Measurements from ENCODE around the gene SORCS2. TPM values are rescaled to one million over a fixed set of nuclear protein-coding genes. Genes with fewer than 3 reads are reported as not detected.

The SORCS2 gene
- total and polyA plus RNA-seq, 2 experiments from 2014 or later = 0.38 to 1.4 TPM

DNA sequence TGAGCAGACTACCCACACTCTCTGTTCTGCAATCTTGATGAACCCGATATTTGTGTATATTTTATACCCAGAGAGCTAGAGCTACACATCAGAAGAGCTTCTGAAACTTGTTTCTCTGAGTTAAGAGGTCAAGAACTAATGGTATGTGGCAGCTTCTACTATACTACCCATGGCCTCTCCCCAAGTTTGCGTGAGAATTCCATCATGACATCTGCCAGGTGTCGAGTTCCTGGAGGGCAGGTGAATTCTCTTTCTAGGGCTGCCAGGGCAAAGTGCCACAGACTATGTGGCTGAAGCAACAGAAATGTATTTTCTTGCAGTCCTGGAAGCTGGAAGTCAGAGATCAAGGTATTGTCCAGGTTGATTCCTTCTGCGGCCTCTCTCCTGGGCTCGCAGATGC lies 4.4 kb downstream of the SORCS2 start:
- Histone ChIP-seq H3K36me3 (ENCODE audit: low read depth) (no peaks in the 10 kb centered on the region), H3K9me2 (ENCODE audit: insufficient read depth) (no peaks in the 10 kb centered on the region), H3K4me2 (ENCODE audit: unreplicated experiment) (no peak overlapping the region), H3K79me2 (ENCODE audit: insufficient read depth) (no peaks in the 10 kb centered on the region), H3K9ac (no peak overlapping the region), H4K20me1 (ENCODE audit: insufficient read depth) (no peaks in the 10 kb centered on the region), H3K4me1 (ENCODE audit: insufficient read depth) (peaks cover 10% of the 10 kb centered on the region), H3K9me3 (ENCODE audit: low read depth) (no peaks in the 10 kb centered on the region), H3F3A (ENCODE audit: insufficient read depth) (0 out of 2 replicates have a peak, but pooled peaks cover 2% of the 10 kb centered on the region), H3K27me3 (replicated peaks; ENCODE audit: insufficient read depth) (peaks cover 7% of the 10 kb centered on the region), H3K4me3 (no peak overlapping the region), H2AFZ (no peak overlapping the region), H3K27ac (no peak overlapping the region)
- no peak for DNase-seq
- TF ChIP-seq EZH2phosphoT487 (IDR thresholded peaks at IDR 0.05; ENCODE audit: insufficient read depth, low read depth) = no peak
- no peak for TF ChIP-seq EZH2 (IDR thresholded peaks at IDR 0.05; ENCODE audit: insufficient read depth, poor library complexity, severe bottlenecking)
- WGBS, 2 experiments (ENCODE audit: low coverage in 1 of 2, low lambda C conversion rate in 2 of 2, missing lambda C conversion rate in 2 of 2) = 90 to 95% methylated on average over 5 of the region's 5 CpGs
- in situ Hi-C loops (cut with MboI) = loop anchor here (10.0 to 25.0 kb wide), 2 partner anchors 98 to 516 kb away; no protein-coding TSS in a partner anchor

DNA sequence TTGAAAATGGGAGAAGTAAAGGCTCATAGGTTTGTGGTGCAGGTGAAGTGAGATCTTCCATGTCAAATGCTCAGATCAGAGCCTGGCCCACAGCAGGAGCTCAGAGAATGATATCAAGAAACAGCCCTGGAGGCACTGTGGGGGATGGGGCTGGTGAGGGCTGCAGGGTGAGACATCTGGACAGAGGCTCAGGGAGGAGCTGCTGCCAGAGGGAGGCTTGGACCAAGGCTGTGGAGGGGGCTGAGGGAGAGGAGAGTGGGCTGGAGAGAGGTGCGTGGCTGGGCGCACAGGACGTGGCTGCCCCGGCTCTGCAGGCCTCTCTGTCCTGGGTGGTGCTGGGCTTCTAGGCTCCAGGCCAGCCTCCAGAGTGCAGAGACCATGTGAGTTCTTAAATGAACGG lies 5.6 kb downstream of the SORCS2 start:
- Histone ChIP-seq H3K9me2 (ENCODE audit: insufficient read depth) (no peaks in the 10 kb centered on the region), H3K79me2 (ENCODE audit: insufficient read depth) (no peaks in the 10 kb centered on the region), H3K9me3 (ENCODE audit: low read depth) (no peaks in the 10 kb centered on the region), H3K36me3 (ENCODE audit: low read depth) (no peaks in the 10 kb centered on the region), H3K27me3 (replicated peaks; ENCODE audit: insufficient read depth) (peaks cover 7% of the 10 kb centered on the region), H3F3A (ENCODE audit: insufficient read depth) (0 out of 2 replicates have a peak, but pooled peaks cover 8% of the 10 kb centered on the region), H3K4me2 (ENCODE audit: unreplicated experiment) (no peak overlapping the region), H3K4me3 (no peak overlapping the region), H3K9ac (no peak overlapping the region), H2AFZ (no peak overlapping the region), H4K20me1 (ENCODE audit: insufficient read depth) (no peaks in the 10 kb centered on the region), H3K27ac (no peak overlapping the region), H3K4me1 (ENCODE audit: insufficient read depth) (peaks cover 21% of the 10 kb centered on the region)
- TF ChIP-seq EZH2 (IDR thresholded peaks at IDR 0.05; ENCODE audit: insufficient read depth, poor library complexity, severe bottlenecking) (no peak), EZH2phosphoT487 (IDR thresholded peaks at IDR 0.05; ENCODE audit: insufficient read depth, low read depth) (no peak)
- in situ Hi-C loops (cut with MboI) = loop anchor here (10.0 to 25.0 kb wide), 2 partner anchors 97 to 514 kb away; no protein-coding TSS in a partner anchor
- WGBS, 2 experiments (ENCODE audit: low coverage in 1 of 2, low lambda C conversion rate in 2 of 2, missing lambda C conversion rate in 2 of 2) = 91% methylated on average over 5 of the region's 5 CpGs
- peak; percentile 20 for DNase-seq

DNA sequence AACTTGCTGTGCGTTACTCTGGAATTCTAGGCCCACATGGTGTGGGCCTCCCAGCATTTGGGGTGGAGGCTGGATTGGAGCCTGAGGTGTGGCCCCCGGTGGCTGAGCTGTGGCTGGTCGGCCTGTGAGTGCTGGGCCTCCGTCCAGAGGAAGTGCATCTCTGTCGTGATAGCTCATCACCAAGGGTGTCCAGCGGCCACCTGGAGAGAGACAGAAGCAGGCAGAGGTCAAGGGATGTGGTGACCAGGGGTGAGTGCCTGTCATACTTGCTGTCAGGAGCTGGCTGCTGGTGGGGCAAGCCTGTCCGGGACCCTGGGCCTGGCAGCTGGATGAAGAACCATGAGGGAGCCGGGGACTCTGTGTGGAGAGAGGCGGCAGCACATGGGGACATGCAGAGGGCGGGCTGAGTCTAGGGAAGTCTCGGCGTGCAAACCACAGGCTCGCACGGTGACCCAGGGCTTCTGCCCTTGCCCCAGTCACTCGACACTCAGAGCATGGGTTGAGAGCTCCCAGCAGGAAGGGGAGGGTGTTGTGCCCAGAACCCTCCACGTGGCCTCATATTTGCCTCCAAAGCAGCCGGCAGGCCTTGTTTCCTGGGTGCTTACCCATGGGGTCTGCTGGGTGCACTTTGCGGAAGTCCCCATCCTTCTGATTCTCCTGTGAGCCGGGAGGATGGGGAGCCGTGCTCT lies 6.2 kb downstream of the SORCS2 start:
- no peaks in the 10 kb centered on the region for H3K9me3 ChIP-seq (ENCODE audit: low read depth)
- 0 out of 2 replicates have a peak, but pooled peaks cover 8% of the 10 kb centered on the region for H3F3A ChIP-seq (ENCODE audit: insufficient read depth)
- no peaks in the 10 kb centered on the region for H3K36me3 ChIP-seq (ENCODE audit: low read depth)
- WGBS, 2 experiments (ENCODE audit: low coverage in 1 of 2, low lambda C conversion rate in 2 of 2, missing lambda C conversion rate in 2 of 2) = 88 to 91% methylated on average over 19 to 20 of the region's 20 CpGs
- H3K4me3 ChIP-seq = no peak overlapping the region
- in situ Hi-C loops (cut with MboI) = loop anchor here (10.0 to 25.0 kb wide), 2 partner anchors 96 to 514 kb away; no protein-coding TSS in a partner anchor
- no peaks in the 10 kb centered on the region for H3K79me2 ChIP-seq (ENCODE audit: insufficient read depth)
- DNase-seq = no peak
- H3K4me2 ChIP-seq (ENCODE audit: unreplicated experiment) = no peak overlapping the region
- no peak overlapping the region for H3K9ac ChIP-seq
- no peak overlapping the region for H2AFZ ChIP-seq
- no peaks in the 10 kb centered on the region for H3K9me2 ChIP-seq (ENCODE audit: insufficient read depth)
- no peaks in the 10 kb centered on the region for H4K20me1 ChIP-seq (ENCODE audit: insufficient read depth)
- peaks cover 16% of the 10 kb centered on the region for H3K4me1 ChIP-seq (ENCODE audit: insufficient read depth)
- H3K27ac ChIP-seq = no peak overlapping the region
- no peaks in the 10 kb centered on the region; the same call in 1 of the 2 replicates for H3K27me3 ChIP-seq (replicated peaks; ENCODE audit: insufficient read depth)
- TF ChIP-seq EZH2 (IDR thresholded peaks at IDR 0.05; ENCODE audit: insufficient read depth, poor library complexity, severe bottlenecking) (no peak), EZH2phosphoT487 (IDR thresholded peaks at IDR 0.05; ENCODE audit: insufficient read depth, low read depth) (no peak)

DNA sequence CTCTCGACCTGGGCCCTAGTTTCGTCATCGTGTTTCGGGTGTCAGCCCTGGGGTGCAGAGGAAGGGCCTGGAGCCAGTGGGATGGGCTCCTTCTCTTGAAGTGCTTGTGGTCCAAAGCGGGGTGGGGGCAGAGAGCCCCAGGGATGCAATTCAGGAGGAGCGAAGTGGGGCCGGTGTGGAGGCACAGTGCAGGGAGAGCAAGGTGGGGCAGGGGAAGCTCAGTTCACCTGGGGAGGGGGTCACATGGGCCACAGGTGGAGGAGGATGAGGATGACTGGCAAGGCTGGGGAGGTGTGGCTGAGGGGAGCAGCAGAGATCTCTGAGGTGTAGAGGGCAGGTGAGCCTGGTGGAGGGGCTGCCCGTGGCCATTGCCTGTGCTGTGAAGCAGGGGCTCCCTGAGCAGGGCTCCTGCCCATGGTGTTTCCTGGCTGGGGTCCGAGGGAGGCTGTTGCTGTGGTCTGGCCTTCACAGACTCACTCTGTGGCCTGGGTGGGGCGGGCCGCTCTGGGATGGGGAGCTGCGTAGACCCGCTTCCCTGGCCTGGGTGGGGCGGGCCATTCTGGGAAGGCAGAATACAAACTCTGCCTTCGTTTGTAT lies 6.9 kb downstream of the SORCS2 start:
- Histone ChIP-seq H3K79me2 (ENCODE audit: insufficient read depth) (no peaks in the 10 kb centered on the region), H3F3A (ENCODE audit: insufficient read depth) (0 out of 2 replicates have a peak, but pooled peaks cover 8% of the 10 kb centered on the region), H3K9me2 (ENCODE audit: insufficient read depth) (no peaks in the 10 kb centered on the region), H4K20me1 (ENCODE audit: insufficient read depth) (no peaks in the 10 kb centered on the region), H3K27me3 (replicated peaks; ENCODE audit: insufficient read depth) (no peaks in the 10 kb centered on the region; the same call in 1 of the 2 replicates), H3K9me3 (ENCODE audit: low read depth) (no peaks in the 10 kb centered on the region), H3K4me2 (ENCODE audit: unreplicated experiment) (no peak overlapping the region), H3K4me3 (no peak overlapping the region), H3K4me1 (ENCODE audit: insufficient read depth) (peaks cover 16% of the 10 kb centered on the region), H3K9ac (no peak overlapping the region), H3K27ac (no peak overlapping the region), H2AFZ (no peak overlapping the region), H3K36me3 (ENCODE audit: low read depth) (no peaks in the 10 kb centered on the region)
- no peak for TF ChIP-seq EZH2phosphoT487 (IDR thresholded peaks at IDR 0.05; ENCODE audit: insufficient read depth, low read depth)
- TF ChIP-seq EZH2 (IDR thresholded peaks at IDR 0.05; ENCODE audit: insufficient read depth, poor library complexity, severe bottlenecking) = no peak
- WGBS, 2 experiments (ENCODE audit: low coverage in 1 of 2, low lambda C conversion rate in 2 of 2, missing lambda C conversion rate in 2 of 2) = 89 to 92% methylated on average over 14 to 15 of the region's 15 CpGs
- DNase-seq = no peak
- in situ Hi-C loops (cut with MboI) = loop anchor here (10.0 to 25.0 kb wide), 2 partner anchors 96 to 513 kb away; no protein-coding TSS in a partner anchor

Data from GM23248 (cell line).